EL (cell line): ENCODE measurements around the gene HLA-DPB1.
"Not testable (repeated sequence)": the region's sequence is repeated elsewhere in the genome, so short reads cannot be mapped to it uniquely, and the experiment has no call there.

Experiments
- DNase-seq: peaks from one replicate; pipeline ENCODE4 v3.0.0-alpha.2; 2016

Gene HLA-DPB1

GRCh38 chr6:33075568-33076405 is at the start of gene HLA-DPB1:
Gene HLA-DPB1, plus strand, starts transcription at chr6:33075990. Its CDS starts 52 bp downstream, at chr6:33076042.
- DNase-seq: peak; percentile 53

GRCh38 chr6:33028220-33028849 is 47.5 kb upstream of the HLA-DPB1 start:
- DNase-seq: no peak

GRCh38 chr6:33029328-33030184 is 46.2 kb upstream of the HLA-DPB1 start:
- no peak for DNase-seq

- DNase-seq: no peak
These were observed 45.5 kb upstream of the HLA-DPB1 start for GRCh38 chr6:33030245-33030644.

GRCh38 chr6:33034554-33034953 is 41.2 kb upstream of the HLA-DPB1 start:
- DNase-seq: no peak

GRCh38 chr6:33036535-33036934 is 39.3 kb upstream of the HLA-DPB1 start:
- no peak for DNase-seq

- DNase-seq: no peak
These were observed 35.6 kb upstream of the HLA-DPB1 start for GRCh38 chr6:33040157-33040556.

- DNase-seq: no peak
These were observed 26.3 kb upstream of the HLA-DPB1 start for GRCh38 chr6:33049323-33050013.

- DNase-seq: no peak
These were observed 25.6 kb upstream of the HLA-DPB1 start for GRCh38 chr6:33050014-33050810.

GRCh38 chr6:33052627-33053026 is 23.2 kb upstream of the HLA-DPB1 start:
- DNase-seq: no peak

- no peak for DNase-seq
These were observed 22.6 kb upstream of the HLA-DPB1 start for GRCh38 chr6:33053230-33053629.

- DNase-seq: no peak
These were observed 18.3 kb upstream of the HLA-DPB1 start for GRCh38 chr6:33057222-33058150.

GRCh38 chr6:33061987-33062386 is 13.8 kb upstream of the HLA-DPB1 start:
- DNase-seq: peak; percentile 33

- not testable (repeated sequence) for DNase-seq
These were observed 12.4 kb upstream of the HLA-DPB1 start for GRCh38 chr6:33063435-33063834.

- DNase-seq: no peak
These were observed 11.1 kb upstream of the HLA-DPB1 start for GRCh38 chr6:33064723-33065122.

- DNase-seq: no peak
These were observed 10.5 kb upstream of the HLA-DPB1 start for GRCh38 chr6:33065312-33065711.

GRCh38 chr6:33066917-33067521 is 8.8 kb upstream of the HLA-DPB1 start:
- DNase-seq: no peak

GRCh38 chr6:33069021-33069738 is 6.6 kb upstream of the HLA-DPB1 start:
- no peak for DNase-seq

GRCh38 chr6:33070909-33071308 is 4.9 kb upstream of the HLA-DPB1 start:
- no peak for DNase-seq

- no peak for DNase-seq
These were observed 4.2 kb upstream of the HLA-DPB1 start for GRCh38 chr6:33071569-33071968.
